Measurements from ENCODE around the gene CIB1.
A peak's percentile ranks its signal among the peaks of the same experiment; 100 is the strongest.

Gene CIB1

DNA sequence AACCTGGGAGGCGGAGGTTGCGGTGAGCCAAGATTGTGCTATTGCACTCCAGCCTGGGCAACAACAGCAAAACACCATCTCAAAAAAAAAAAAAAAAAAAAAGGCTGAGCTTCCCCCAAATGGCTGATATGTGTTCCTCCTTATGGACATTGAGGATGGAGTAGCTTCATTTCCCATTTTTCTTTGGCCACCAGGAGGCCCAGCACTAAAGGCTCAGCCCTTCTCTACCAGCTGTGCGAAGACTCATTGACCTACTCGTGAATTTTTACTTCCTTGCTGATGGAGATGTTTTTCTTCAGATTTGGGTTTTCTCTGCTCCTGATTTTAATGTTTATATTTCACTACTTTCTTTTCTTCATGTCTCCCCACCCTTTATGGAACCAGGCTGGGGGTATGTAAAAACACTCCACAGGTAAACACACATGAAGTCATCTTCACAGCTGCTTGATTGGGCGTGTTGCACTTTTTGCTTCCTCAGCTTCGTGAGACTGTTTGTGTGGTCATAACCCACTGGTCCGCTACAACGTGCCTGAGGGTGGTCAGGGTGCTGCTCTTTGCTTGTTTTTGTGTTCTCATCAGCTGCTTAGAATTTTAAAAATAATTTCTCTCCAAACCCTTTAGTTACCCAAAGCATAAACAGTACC is 19.1 kb downstream of the CIB1 start:
- no peak for DNase-seq (ENCODE audit: low read depth in 2 of 2)

- no peak for DNase-seq (ENCODE audit: low read depth in 2 of 2)
Measured at GRCh38 chr15:90213818-90214204, 19.9 kb downstream of the CIB1 start.

DNA sequence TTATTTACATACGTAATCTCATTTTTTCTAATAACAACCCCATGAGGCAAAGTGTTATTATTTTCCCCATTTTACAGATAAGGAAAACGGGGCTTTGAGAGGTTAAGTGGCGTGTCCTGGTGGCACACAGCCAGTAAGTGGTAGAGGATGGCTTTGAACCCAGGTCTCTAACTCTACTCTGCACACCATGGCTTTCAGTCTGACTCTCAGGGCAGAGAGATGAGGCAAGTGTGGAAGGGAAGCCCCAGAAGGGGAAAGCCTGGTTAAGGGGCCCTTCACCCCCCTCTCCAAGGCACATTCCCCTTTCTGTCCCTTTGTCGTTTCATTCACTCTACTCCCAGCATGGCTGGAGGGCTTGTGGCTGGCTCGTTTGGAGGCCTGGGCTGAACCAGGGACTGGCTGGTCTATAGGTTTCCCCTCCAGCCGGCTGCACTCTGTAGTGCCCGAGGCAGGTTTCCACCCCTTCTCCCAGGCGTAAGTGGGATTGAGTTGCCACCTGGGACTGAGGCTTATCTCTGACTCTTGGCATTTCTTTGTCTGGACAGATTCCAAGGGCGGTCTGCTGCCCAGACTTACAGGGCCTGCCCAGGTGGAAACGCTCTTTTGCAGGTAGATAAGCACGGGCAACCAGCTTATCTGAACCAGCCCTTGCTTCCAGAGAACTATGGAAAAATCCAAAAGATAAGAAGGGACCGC is 20.5 kb downstream of the CIB1 start:
- no peak for DNase-seq (ENCODE audit: low read depth in 2 of 2)

DNA sequence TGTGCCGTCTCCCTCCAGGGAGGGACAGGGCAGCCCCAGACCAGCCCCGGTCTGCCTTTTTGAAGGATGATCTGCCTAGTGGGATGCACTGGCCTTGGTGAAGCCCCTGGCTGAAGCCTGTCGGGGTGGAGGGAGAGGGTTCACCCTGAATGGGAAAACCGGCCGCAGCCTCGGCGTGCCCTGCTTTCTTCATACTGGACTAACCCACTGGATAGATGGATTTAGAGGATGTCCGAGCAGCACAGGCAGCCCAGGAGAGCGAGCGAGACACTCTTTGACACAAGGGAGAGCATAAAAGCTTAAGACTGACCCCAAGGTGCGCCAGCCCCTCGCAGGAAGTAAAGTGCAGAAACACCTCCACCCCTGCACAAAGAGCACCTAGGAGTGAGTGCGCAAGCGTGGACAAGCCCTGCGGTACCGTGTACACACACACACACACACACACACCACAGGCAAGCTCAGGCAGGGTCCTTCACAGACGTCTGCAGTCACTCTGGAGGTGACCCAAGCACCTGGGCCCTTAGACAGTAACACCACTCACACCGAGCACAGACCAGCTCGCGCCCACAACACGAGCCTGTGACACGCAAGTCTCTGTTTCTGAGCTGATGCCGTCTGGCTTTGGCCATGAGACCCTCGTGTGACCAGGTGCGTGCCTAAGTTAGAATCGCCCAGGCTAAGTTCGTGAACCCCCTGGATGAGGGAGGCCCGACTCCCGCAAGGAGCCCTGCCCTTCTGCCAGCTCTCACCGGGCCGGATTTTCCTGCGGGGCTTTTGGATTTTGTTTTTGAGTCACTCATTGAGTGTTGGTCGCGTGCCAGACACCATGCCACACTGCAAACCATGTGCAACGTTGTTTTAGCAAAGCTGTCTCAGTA is 21.3 kb downstream of the CIB1 start:
- DNase-seq (ENCODE audit: low read depth in 2 of 2) = no peak

DNA sequence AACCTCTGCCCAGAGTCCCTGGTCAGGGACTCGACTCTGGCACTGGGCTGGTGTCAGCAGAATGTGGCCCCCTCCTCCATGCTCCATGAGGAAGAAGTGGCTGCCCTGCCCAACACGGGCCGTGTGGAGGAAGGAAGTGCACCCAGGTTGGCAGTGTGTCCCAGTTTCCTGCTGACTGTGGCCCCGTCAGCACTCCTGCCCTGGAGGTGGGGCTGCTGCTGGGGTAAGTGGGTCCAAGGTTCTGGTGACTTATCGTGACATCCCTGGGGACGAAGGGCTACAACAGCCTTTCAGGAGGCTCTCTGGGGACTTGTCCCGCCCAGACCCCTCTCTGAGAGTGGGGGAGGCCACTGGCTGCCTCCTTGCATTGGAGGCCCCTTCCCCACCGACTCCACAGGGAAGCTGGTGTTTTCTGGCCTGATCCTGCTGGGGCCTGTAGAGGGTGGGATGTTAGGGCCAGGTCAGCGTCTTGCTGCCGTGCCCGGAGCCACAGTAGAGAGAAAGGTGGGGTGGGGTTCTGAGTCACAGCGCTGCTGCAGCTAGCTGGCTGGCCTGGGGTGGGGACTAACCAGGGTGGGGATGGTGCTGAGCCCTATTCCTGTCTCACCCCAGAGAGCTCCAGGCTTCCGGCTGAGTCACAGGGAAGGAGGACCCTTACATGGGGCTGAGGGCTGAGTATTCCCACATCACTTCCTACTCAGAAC is 22.1 kb downstream of the CIB1 start:
- no peak for DNase-seq (ENCODE audit: low read depth in 2 of 2)

DNA sequence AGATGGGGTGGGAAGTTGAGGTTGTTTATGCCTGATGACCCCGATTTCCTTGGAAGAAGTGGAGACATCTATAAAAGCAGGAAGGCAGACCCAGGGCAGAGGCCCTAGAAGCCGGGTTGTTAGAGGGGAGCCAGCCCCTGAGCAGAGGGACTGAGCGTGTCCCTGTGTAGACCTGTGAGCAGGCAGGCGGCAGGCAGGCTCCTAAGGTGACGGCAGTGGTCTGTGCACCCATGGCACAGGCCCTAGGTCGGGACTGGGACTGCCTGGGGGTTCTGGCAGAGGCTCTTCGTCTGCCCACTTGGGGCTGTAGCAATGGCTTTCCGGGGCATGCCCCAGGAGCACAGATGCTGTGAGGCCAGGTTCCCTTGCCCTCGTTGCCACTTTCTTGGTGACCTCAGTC is 22.7 kb downstream of the CIB1 start:
- no peak for DNase-seq (ENCODE audit: low read depth in 2 of 2)

- no peak for DNase-seq (ENCODE audit: low read depth in 2 of 2)
Measured at GRCh38 chr15:90210593-90210992, 23.1 kb downstream of the CIB1 start.

DNA sequence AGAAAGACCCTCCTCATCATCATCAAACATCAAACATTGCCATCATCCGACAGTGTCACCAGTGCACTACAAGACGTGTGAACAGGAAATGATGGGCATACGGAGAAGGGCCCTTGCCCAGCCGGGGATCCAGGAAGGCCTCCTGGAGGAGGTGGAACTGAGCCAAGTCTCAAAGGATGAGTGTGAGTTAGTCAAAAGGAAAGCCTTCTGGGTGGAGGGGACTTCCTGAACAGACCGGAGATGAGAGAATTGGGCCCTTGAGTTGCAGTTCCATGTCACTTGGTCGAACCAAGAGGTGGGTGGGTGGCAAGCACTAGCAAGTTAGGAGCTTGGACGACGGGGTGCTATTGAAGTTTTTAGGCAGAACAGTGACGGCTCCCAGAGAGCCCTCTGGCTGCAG is 24.1 kb downstream of the CIB1 start:
- no peak for DNase-seq (ENCODE audit: low read depth in 2 of 2)

- no peak for DNase-seq (ENCODE audit: low read depth in 2 of 2)
Measured at GRCh38 chr15:90208356-90208755, 25.4 kb downstream of the CIB1 start.

DNA sequence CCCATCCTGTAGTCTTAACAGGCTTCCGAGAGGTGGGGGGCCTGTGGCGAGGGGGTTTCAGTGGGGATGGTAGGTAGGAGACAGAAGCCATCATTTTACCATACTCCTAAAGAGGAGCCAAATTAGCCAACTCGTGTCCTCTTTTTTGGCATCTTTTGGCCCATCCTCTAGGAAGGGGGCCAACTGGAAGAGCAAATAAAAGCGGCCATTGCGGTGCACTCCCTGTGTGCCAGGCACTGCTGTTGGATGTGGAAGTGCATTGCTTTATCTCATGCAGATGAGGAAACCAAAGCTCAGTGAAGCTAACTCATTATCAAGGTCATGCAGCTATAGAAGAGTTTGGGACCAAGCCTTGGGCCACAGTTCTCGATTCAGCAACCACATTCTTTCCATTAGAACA is 26.5 kb downstream of the CIB1 start:
- no peak for DNase-seq (ENCODE audit: low read depth in 2 of 2)

GRCh38 chr15:90205886-90206285 is 27.9 kb downstream of the CIB1 start:
- DNase-seq (ENCODE audit: low read depth in 2 of 2) = no peak

DNA sequence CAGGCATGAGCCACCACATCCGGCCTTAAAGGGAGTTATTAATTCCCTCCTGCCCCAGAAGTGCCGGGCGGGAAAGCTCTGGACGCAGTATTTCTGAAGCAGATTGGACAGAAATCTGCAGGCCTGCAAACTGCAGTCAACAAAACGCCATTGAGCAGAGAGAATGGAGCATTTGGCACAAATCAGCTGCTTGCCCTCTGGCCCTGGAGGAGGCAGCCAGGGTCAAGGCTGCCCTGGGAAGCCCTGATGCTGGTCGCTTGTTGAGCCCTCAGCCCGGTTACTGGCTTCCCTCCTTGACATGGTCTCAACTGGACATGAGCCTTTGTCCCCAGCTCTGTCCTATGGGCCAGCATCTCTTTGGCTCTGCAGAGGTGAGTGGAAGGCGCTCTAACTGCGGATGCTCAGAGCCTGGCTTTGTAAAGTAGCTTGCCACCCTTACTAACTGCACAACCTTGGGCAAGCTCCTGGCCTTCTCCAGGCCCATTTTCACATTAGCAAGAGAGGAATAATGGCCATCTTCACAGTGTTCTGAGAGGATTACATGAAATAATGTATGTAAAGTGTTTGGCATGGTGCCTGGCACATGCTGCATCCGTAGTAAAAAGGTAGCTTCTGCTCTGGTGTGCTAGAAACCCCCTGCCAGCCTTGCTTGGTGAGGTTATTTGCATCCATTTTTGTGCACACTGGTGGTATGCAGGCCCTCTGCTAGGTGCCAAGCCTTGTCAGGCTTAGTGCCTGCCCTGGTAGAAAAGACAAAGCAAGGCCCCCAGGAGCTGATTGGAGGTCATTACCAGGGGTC is 28.5 kb downstream of the CIB1 start:
- DNase-seq (ENCODE audit: low read depth in 2 of 2) = no peak

- DNase-seq (ENCODE audit: low read depth in 2 of 2) = no peak
Measured at GRCh38 chr15:90203922-90204321, 29.8 kb downstream of the CIB1 start.

- no peak for DNase-seq (ENCODE audit: low read depth in 2 of 2)
Measured at GRCh38 chr15:90203473-90203872, 30.3 kb downstream of the CIB1 start.

GRCh38 chr15:90202929-90203328 is 30.8 kb downstream of the CIB1 start:
- DNase-seq (ENCODE audit: low read depth in 2 of 2) = no peak

GRCh38 chr15:90201944-90202375 is 31.8 kb downstream of the CIB1 start:
- DNase-seq (ENCODE audit: low read depth in 2 of 2) = no peak

DNA sequence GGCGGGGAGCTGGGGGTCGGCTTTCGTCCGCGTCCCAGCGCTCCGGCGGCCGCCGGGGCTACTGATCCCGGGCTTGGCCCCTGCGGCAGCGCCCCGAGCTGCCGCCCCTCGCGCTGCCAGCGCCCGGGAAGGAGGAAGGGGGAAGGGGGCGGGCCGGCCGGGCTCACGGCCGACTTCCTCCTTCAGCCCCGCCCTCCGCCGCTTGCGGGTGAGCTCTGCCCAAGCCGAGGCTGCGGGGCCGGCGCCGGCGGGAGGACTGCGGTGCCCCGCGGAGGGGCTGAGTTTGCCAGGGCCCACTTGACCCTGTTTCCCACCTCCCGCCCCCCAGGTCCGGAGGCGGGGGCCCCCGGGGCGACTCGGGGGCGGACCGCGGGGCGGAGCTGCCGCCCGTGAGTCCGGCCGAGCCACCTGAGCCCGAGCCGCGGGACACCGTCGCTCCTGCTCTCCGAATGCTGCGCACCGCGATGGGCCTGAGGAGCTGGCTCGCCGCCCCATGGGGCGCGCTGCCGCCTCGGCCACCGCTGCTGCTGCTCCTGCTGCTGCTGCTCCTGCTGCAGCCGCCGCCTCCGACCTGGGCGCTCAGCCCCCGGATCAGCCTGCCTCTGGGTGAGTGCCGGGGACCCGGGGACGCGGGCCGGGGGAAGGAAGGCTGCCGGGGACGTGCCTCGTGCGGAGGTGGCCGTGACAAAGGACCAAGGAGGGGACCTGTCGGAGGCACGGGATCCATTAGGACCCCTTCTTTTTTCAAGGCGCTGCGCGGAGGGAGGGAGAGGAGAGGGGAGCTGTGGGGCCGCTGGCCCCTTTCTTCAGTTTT is 32.4 kb downstream of the CIB1 start, which contains the start of gene SEMA4B:
SEMA4B (plus strand) TSS at position 201 of the 814 bp plus-strand sequence; CDS start at position 450, 249 bp downstream.
- peak; percentile 29 to 49 for DNase-seq (ENCODE audit: low read depth in 2 of 2)

GRCh38 chr15:90200534-90201129 is 33.1 kb downstream of the CIB1 start:
- DNase-seq (ENCODE audit: low read depth in 2 of 2) = no peak

GRCh38 chr15:90194655-90195054 is 39.1 kb downstream of the CIB1 start:
- DNase-seq (ENCODE audit: low read depth in 2 of 2) = no peak

Measured in stimulated activated CD4-positive, alpha-beta T cell treated with anti-CD3 and anti-CD28 coated beads, Interleukin-1b, Interleukin-23, amount 100 ng/mL, for 1 hour (primary cell).